Stimulated activated CD4-positive, alpha-beta T cell treated with anti-CD3 and anti-CD28 coated beads, TNF-alpha, amount 100 ng/mL, for 4 hours (primary cell): Measurements from ENCODE around the gene ABTB2.

Experiments
- DNase-seq, 3 experiments: peaks; one replicate each; pipeline ENCODE4 v3.0.0-alpha.2; 2020; ENCODE audit warnings: low read depth in 3 of 3

The ABTB2 gene

GRCh38 chr11:34169686-34170085, 188.1 kb downstream of the ABTB2 start:
- DNase-seq, result no peak

- no peak for DNase-seq
Measured at GRCh38 chr11:34168642-34169420, 189.0 kb downstream of the ABTB2 start.

DNA sequence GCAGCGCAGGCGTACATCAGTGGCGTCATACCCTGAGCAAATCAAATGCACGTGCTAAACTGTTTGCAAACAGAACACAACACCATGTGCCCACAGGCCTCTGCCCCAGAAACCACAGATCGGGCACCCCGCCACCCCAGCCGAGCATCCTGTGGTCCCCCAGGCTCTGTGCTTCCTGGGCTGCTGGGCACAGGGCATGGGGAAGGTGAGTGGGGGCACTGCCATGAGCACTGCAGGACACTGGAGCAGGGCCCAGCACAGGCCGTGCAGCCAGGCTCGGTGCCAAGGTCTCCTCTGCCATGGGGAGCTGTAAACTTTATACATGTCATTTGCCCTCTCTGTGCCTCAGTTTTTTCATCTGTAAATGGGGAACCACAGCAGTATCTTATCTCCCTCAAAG, 189.8 kb downstream of the ABTB2 start:
- DNase-seq, result no peak

DNA sequence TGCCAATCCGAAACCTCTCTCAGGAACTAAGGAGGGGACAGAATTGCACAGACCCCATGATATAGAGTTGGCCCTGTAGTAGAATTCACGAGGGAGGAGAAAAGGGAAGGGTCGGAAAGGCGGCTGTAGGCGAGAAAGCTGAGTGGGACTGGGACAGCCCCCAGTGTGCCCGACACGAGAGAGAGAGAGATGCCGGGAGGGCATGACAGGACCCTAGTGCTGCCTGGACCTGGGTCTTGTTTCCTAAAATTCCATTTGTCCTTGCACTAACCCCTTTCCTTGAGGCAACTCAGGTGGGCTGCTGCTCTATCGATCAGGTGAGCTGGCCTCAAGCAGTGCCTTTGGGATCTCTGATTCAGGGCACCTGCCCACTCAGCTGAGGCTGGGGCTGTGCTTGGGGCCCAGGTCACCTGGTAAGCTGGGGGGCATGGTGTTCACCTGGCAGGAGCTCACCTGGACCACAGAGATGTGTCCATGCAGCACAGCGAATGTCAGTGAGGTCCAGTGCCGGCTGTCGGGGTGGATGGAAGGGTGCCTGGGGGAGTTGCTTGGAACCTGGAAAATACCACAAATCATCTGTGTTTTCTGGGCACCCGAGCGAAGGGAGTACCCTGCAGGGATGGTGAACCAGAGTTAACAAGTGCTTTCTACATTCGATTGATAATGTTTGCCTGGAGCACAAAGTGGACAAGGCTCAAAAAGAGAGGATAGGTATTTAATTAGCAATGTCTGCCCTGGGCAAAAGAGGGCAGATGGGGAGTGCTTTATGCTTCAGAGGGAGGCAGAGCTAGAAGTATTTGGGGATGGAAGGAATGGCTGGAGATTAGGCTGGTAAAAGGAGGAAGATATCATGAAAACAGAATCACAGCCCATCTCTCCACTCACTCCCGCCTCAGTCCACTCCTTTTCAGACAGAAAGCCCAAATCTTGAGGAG, 190.7 kb downstream of the ABTB2 start:
- no peak for DNase-seq

DNA sequence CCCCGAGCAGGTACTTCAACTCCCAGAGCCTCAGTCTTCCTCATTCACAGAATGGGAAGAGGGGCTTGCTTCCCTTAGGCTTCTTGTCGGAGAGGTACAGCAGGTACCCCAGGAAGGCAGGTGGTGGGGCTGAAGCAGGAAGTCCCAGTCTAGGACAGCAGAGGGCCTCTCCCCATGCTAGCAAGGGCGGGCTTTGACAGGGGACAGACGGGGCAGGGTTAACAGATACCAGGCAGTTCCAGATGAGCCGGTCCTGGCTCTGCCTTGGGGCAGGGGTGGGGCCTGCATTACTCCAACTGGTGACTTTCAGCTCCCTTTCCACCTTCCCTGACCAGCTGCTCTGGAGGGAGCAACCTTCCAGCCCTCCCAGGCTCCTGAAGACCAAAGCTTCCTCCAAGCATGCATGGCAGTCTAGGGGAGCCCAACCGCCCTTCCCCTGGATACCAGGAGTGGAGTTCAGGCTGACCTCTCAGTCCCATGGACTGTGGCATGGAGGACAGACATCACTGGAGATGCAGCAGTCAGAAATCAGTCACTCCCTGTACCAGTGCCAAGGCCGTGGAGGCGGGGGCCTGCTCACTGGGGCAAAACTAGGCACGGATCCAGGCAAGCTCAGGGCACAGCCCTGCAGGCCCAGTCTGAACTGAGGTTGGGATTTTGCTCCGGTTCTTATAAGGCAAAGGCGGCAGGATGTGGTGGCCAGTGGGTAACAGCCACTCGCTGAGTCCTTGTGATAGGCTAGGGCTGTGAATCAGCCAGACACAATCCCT, 191.8 kb downstream of the ABTB2 start:
- no peak for DNase-seq

DNA sequence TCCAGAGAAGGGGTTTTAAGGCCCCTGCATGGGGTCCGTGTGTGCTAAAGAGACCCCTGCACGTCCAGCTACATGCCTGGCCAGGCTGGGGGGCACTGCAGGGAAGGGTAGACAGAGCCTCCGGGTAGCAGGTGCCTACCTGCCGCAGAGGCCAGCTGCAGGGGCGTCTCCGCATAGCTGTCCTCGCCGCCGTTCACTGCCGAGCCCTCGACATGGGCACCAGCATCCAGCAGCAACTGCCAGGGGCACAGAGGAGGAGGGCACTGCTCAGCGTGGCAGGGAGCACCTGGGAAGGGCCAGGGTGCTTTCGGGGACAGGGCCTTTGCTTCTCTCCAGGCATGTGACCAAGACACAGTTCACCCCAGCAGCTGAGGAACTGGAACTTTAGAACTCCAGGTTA, 192.7 kb downstream of the ABTB2 start:
- no peak for DNase-seq

DNA sequence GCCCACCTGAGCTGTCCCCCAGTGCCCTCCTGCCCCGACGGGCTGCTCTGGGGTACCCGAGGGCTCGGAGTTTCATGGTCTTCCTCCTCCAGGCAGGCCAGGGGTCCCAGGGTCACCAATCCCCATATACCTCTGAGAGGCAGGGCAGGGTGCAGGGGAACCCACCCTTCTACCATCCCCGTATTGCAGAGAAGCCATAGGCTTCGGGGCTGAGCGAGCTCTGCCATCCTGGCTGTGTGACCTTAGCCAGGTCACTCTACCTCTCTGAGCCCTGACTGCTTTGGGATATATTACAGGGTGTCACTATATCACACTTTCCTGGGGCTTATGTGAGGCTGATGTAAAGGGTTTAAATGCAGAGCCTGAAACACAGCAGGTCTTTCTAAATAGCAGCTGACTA, 195.0 kb downstream of the ABTB2 start:
- no peak for DNase-seq

DNA sequence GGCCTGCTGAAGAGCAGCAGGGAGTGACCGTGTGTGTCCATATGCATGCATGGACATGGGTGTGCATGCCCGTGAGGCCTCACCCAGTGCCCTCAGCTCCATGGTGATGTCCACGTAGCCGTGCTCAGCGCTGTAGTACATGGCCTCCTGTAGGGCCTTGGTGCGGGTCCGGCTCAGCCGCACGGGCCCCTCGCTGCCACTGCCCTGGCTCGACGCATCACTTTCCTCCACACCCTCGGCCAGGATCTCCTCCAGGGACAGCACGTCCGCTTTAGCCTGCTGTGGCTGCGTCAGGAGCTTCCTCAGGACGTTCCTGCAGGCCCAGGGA, 195.4 kb downstream of the ABTB2 start:
- no peak for DNase-seq

GRCh38 chr11:34161812-34162492, 195.9 kb downstream of the ABTB2 start:
- DNase-seq, result no peak

DNA sequence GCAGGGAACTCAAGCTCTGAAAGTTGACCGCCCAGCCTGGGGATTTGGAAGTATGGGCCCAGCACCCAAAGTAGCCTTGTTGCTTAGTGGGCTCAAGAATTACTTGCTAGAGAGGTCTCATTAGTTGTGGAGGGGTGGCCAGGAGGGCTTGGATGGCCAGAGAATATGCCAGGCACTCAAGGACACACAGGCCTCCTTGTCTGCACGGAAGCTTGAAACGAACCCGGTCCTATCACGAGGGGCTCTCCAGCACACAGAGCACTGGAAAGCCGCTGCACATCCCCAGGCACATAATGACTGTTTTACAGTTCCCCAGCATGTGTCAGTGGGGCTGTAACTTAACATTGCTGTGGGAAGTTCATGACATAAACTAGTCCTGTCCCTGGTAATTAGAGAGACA, 196.4 kb downstream of the ABTB2 start:
- DNase-seq, result no peak

GRCh38 chr11:34160791-34161190, 197.0 kb downstream of the ABTB2 start:
- no peak for DNase-seq

- no peak for DNase-seq
Measured at GRCh38 chr11:34160049-34160721, 197.6 kb downstream of the ABTB2 start.

DNA sequence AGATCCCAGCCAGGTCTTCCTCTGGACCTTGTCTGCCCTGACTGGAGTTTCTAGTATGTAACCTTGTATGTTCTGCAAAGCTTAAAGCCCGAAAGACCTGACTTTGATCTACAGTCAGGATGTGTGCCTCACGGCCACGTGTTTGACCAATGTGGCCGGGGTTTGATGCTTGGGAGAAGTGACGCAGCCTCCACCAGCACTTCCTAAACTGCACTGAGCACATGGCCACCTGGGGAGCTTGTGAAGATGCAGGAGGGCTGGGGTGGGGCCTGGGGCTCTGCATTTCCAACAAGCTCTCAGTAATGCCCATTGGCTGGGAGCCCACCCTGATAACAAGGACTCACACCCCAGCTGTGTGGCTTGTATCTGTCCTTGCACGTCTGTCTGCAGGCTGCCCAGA, 199.1 kb downstream of the ABTB2 start:
- DNase-seq, result no peak

- no peak for DNase-seq
Measured at GRCh38 chr11:34157163-34157562, 200.6 kb downstream of the ABTB2 start.

GRCh38 chr11:34155757-34156062, 202.1 kb downstream of the ABTB2 start:
- DNase-seq, result no peak

DNA sequence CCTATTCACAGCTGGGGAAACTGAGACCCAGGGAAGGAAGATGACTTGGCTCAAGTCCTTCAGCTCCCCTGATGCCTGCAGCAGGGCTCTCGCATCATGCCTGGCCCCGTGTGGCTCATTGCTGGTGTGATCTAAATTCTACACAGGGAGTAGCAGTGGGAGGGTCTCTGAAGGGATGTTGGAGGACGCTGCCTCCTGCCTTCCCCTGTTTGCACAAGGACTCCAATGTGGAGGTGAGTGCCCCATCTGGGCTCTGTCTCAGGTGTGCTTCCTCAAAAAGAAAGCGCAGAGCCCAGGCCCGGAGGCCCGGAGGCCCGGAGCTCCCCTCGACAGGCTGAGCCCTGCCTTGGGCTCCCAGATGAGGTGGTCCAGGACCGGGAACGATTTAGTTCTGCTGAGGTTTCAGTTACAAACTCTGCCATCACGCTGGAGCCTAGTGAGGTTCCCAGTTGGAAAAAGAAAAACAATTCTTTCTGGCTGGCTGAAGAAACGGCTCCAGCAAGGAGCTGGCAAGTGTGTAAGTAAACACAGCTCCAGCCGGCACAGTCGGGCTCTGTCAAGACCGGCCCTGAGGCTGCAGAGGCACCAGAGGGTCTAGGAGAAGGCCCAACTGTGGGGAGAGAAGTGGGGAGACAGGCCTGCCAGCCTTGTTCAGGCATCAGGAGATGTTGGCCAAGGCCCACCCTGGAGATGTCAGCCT, 202.6 kb downstream of the ABTB2 start:
- no peak for DNase-seq

DNA sequence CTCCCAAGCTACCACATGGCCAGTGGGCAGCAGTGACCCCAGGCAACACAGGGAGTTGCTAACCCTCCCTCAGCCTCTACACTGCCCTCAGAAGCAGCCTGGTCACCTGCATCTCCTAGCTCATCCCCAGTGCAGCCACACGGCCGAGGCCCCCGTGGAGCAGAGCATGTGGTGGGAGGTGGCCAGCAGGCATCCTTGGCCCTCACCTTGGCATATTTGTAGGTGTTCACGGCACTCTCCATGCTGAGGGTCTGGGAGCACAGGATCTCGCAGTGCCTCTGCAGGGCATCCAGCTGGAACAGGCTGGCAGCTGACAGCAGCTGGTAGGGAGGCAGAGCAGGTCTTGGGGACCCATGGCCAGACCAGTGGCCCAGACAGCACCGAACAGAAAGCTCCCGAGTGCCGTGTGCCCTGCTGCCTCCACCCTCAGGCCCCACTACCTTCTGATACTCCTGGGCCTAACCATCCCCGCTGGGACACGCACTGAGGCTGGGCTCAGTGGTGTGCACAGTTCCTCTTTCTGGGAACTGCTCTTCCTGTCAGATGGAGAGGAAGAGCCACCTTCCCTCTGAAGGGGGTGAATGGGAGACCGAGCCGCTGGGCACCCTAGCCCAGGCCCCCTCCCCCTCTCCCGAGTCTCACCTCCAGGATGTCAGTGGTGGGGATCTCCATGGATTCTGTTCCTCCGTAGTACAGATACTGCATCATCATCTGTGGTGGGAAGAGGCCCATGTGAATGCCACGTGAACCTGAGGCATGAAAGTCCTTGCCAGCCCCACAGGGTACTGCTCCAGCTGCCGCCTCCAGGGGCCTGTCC, 203.5 kb downstream of the ABTB2 start:
- DNase-seq, result no peak

GRCh38 chr11:34151916-34152845, 205.6 kb downstream of the ABTB2 start:
- no peak for DNase-seq

- DNase-seq, result no peak
Measured at GRCh38 chr11:34151166-34151565, 206.6 kb downstream of the ABTB2 start.
